WERI-Rb-1 (cell line): ENCODE data around the gene PBX3.

Experiments
- DNase-seq: peaks from one replicate; pipeline ENCODE4 v3.0.0-alpha.2; 2020
- H3K27ac ChIP-seq: fragments of 250-450 bp; sonication (Bioruptor Pico); 2 replicates; pipeline ENCODE4 v1.5.1; 2020; ENCODE audit warnings: mild to moderate bottlenecking, moderate library complexity
- H3K27me3 ChIP-seq: fragments of 250-450 bp; sonication (Bioruptor Pico); 2 replicates; pipeline ENCODE4 v1.5.1; 2021; ENCODE audit warnings: mild to moderate bottlenecking, low read depth, moderate library complexity; ENCODE audit not compliant: insufficient read depth, severe bottlenecking
- H3K36me3 ChIP-seq: fragments of 250-450 bp; sonication (Bioruptor Pico); 2 replicates; pipeline ENCODE4 v1.5.1; 2020; ENCODE audit warnings: mild to moderate bottlenecking, moderate library complexity
- H3K4me3 ChIP-seq: 2 replicates; pipeline ENCODE4 v1.5.1; 2011; ENCODE audit warnings: low read depth, mild to moderate bottlenecking, control low read depth, low read length
- H3K9me3 ChIP-seq: fragments of 250-450 bp; sonication (Bioruptor Pico); 2 replicates; pipeline ENCODE4 v1.5.1; 2021; ENCODE audit warnings: mild to moderate bottlenecking, moderate library complexity; ENCODE audit not compliant: severe bottlenecking
- TF ChIP-seq, protein P1 (sequence below): IDR thresholded peaks from 2 replicates; pipeline ENCODE4 v1.5.1; 2011; ENCODE audit warnings: low read depth, mild to moderate bottlenecking, control low read depth, inconsistent platforms, low read length

The PBX3 gene

DNA sequence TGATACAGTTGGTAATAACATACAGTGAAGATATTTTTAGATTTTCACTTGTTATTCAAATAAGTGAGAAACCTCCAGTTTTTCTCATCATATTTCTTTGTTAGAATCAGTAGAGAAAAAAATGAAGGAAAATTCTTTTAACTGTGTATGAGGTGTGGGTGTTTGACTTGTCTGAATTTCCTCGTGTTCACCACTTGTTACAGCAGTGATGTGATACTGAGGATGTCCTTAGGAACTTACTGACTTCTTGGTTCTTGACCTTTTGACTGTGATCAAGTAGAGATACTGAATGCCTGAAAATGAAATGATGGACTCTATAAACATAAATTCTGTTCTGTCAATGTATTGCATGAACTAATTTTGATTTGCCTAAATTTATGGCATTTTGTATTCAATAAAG, 10.7 kb downstream of the PBX3 start:
- Histone ChIP-seq H3K27ac (no peak overlapping the region), H3K36me3 (peaks cover 9% of the 10 kb centered on the region), H3K27me3 (no peaks in the 10 kb centered on the region), H3K9me3 (no peaks in the 10 kb centered on the region), H3K4me3 (no peak overlapping the region)
- DNase-seq: no peak
- TF ChIP-seq, protein P1, sequence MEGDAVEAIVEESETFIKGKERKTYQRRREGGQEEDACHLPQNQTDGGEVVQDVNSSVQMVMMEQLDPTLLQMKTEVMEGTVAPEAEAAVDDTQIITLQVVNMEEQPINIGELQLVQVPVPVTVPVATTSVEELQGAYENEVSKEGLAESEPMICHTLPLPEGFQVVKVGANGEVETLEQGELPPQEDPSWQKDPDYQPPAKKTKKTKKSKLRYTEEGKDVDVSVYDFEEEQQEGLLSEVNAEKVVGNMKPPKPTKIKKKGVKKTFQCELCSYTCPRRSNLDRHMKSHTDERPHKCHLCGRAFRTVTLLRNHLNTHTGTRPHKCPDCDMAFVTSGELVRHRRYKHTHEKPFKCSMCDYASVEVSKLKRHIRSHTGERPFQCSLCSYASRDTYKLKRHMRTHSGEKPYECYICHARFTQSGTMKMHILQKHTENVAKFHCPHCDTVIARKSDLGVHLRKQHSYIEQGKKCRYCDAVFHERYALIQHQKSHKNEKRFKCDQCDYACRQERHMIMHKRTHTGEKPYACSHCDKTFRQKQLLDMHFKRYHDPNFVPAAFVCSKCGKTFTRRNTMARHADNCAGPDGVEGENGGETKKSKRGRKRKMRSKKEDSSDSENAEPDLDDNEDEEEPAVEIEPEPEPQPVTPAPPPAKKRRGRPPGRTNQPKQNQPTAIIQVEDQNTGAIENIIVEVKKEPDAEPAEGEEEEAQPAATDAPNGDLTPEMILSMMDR: no peak

DNA sequence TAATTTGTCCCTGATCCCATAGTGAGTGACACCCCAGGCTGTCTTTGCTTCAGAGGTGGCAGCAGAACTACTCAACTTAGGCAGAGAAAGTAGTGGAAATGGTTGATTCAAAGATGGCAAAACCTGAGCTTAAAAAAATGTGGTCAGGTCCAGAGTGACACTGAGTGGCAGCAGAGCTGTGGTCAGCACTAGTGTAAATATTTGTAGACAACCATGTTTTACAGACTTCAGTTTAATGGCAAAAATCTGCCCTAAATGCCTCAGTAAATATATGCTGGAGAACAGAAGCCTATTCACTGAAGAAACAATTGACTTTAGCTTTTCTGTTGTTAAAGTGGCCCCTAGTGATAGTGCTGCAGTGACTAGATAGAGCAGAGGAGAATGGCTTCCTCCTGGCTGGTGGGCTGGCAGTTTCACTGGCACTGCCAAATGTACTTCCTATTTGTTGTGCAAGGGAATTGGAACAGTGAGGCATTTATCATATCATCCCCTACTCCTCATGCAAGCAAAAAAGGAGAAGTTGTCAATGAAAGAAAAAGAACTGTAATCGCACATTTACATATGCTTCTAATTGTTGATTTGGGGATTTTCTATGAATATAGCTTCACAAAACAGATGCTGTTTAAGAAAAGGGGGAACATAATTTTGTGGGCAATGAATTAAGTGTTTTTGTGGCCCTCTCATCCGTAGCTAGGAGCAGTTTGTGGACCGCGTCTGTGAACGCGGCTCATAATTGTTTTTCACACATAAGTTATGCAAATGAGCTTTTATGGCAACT, 12.0 kb downstream of the PBX3 start:
- no peak overlapping the region for H3K27ac ChIP-seq
- no peak overlapping the region for H3K4me3 ChIP-seq
- H3K9me3 ChIP-seq: no peaks in the 10 kb centered on the region
- no peaks in the 10 kb centered on the region for H3K27me3 ChIP-seq
- H3K36me3 ChIP-seq: peaks cover 4% of the 10 kb centered on the region; the same call in 1 of the 2 replicates
- no peak for DNase-seq
- TF ChIP-seq, protein P1: no peak

DNA sequence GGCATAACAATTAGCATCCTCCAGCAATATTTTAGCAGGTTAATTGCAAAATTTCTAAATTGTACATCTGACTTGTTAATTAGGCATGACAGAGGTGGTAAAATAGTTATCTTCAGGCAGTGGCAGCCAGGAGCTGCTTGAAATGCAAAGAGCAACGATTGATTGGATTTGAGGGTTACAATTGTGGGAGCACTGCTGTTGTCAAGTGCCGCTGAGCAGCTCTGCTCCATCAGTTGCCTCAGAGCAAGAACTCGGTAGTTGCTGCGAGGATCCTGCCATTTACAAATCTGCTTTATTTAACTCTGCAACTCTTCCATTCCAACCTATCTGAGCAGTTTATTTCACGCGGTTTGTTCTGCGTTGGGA, 12.6 kb downstream of the PBX3 start:
- TF ChIP-seq, protein P1: no peak
- Histone ChIP-seq H3K9me3 (no peaks in the 10 kb centered on the region), H3K27ac (no peak overlapping the region), H3K4me3 (no peak overlapping the region), H3K36me3 (peaks cover 2% of the 10 kb centered on the region; the same call in 1 of the 2 replicates), H3K27me3 (no peaks in the 10 kb centered on the region)
- no peak for DNase-seq

DNA sequence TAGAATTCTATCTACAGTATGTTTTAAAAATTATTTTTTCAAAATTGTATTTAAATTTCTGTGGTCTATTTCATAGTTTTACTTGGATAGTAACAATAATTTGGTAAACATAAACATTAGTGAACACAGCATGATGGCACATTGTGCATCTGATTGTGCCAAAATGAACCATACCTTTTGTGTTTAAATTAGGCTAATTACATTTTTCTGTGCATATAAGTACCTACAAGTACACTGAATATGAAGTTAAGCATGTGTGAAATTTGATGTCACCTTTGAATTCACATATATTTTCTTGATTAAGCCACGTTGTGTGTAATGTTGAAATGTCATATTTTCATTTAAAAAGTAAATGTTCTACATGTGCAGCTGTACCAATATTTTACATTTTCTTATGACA, 13.4 kb downstream of the PBX3 start:
- no peak overlapping the region for H3K27ac ChIP-seq
- DNase-seq: no peak
- H3K27me3 ChIP-seq: no peaks in the 10 kb centered on the region
- no peak overlapping the region for H3K4me3 ChIP-seq
- no peaks in the 10 kb centered on the region for H3K9me3 ChIP-seq
- peaks cover 2% of the 10 kb centered on the region; the same call in 1 of the 2 replicates for H3K36me3 ChIP-seq
- TF ChIP-seq, protein P1: no peak

DNA sequence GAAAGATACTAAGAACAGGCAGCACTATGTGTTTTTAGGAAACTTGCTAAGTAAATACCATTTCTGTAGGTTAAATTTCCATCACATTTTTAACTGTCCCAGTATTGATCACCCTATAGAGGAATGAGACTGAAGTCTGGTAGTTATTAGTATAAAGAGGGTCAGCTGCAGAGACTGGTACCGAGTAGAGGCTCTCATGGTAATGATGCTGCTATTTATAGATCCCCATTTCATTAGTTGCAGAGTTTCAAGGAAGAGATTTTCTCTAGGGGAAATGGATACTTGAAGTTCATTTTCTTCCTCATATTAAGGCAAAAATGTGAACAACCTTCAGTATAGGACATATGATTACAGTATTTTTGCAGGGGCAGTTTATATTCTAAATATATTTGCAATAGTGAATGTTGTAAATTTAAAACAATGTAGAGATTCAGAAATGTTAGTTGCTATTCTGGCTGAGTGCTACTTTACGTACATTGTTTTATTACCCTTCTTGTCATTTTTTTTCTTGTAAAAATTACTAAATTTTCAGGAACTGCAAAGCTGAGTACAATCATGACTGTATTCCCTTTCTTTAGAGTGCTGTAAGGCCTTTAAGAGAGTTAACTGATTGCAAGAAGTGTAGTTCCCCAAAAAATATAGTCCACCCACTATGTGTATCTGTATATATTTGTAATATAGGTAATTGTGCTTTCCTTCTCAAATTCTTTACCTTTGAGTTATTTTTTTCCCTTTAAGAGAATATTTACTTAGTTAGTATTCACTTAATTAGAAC, 14.7 kb downstream of the PBX3 start:
- Histone ChIP-seq H3K27me3 (no peaks in the 10 kb centered on the region), H3K9me3 (no peaks in the 10 kb centered on the region), H3K4me3 (no peak overlapping the region), H3K27ac (no peak overlapping the region), H3K36me3 (no peaks in the 10 kb centered on the region; the same call in 1 of the 2 replicates)
- TF ChIP-seq, protein P1: no peak
- DNase-seq: no peak
